Colonic mucosa (tissue), 4 donors: ENCODE results near the gene UBAC2. TPM values are rescaled to one million over a fixed set of nuclear protein-coding genes. Genes with fewer than 3 reads are reported as not detected.

Experiments
- DNase-seq: peaks from one replicate; pipeline ENCODE4 v3.0.0-alpha.2; 2020
- H3K27ac ChIP-seq: fragments of 200-600 bp; one replicate; pipeline ENCODE4 v1.8.0; 2021
- H3K27me3 ChIP-seq: fragments of 200-600 bp; one replicate; pipeline ENCODE4 v1.8.0; 2021
- H3K36me3 ChIP-seq: fragments of 200-600 bp; one replicate; pipeline ENCODE4 v1.8.0; 2021
- H3K4me1 ChIP-seq: fragments of 200-600 bp; one replicate; pipeline ENCODE4 v1.8.0; 2021; ENCODE audit warnings: mild to moderate bottlenecking
- H3K4me3 ChIP-seq: fragments of 200-600 bp; one replicate; pipeline ENCODE4 v1.8.0; 2021
- H3K9ac ChIP-seq, 2 donors: one replicate each; pipeline ENCODE4 v1.7.0; 2013; ENCODE audit warnings: control low read depth in 2 of 2, low read depth in 2 of 2, low read length in 2 of 2
- H3K9me3 ChIP-seq: fragments of 200-600 bp; one replicate; pipeline ENCODE4 v1.8.0; 2021
- intact Hi-C: fragments of 100-400 bp; cut with DNase I; formaldehyde crosslinking; loops from one replicate; pipeline ENCODE4 v1.14.1; 2022
- total RNA-seq, 2 donors: library from RNA; stranded (reverse); fragmentation: NEBNext Ultra II Directional in 1 of 2; extraction: Animal tissue kit (Norgen Biotek cat#: 25700) in 1 of 2; gene quantifications; one replicate each; pipeline ENCODE4 v1.2.1, GENCODE V29; 2021
- TF ChIP-seq, protein P1 (sequence below): fragments of 200-600 bp; IDR thresholded peaks from one replicate; pipeline ENCODE4 v1.8.0; 2022; ENCODE audit warnings: antibody characterized with exemption, mild to moderate bottlenecking
- donor health status: healthy.
- donor health status: DM: no; HTN: no; CAD: no.
- donor health status: DM: no; HTN: no; CAD: no.

Gene UBAC2
- total RNA-seq, 2 donors from 2014 or later: 67.6 to 88.4 TPM

GRCh38 chr13:99415014-99415650 is 214.5 kb downstream of the UBAC2 start:
- no peaks in the 10 kb centered on the region for H3K36me3 ChIP-seq
- no peaks in the 10 kb centered on the region for H3K4me1 ChIP-seq
- intact Hi-C loops: no loop called here
- H3K9me3 ChIP-seq: no peaks in the 10 kb centered on the region
- no peak for DNase-seq
- H3K27me3 ChIP-seq: no peaks in the 10 kb centered on the region
- TF ChIP-seq, protein P1, sequence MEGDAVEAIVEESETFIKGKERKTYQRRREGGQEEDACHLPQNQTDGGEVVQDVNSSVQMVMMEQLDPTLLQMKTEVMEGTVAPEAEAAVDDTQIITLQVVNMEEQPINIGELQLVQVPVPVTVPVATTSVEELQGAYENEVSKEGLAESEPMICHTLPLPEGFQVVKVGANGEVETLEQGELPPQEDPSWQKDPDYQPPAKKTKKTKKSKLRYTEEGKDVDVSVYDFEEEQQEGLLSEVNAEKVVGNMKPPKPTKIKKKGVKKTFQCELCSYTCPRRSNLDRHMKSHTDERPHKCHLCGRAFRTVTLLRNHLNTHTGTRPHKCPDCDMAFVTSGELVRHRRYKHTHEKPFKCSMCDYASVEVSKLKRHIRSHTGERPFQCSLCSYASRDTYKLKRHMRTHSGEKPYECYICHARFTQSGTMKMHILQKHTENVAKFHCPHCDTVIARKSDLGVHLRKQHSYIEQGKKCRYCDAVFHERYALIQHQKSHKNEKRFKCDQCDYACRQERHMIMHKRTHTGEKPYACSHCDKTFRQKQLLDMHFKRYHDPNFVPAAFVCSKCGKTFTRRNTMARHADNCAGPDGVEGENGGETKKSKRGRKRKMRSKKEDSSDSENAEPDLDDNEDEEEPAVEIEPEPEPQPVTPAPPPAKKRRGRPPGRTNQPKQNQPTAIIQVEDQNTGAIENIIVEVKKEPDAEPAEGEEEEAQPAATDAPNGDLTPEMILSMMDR: no peak
- H3K9ac ChIP-seq: no peak overlapping the region
- H3K27ac ChIP-seq: no peak overlapping the region
- no peak overlapping the region for H3K4me3 ChIP-seq

- intact Hi-C loops: no loop called here
- H3K27ac ChIP-seq: no peak overlapping the region
- no peaks in the 10 kb centered on the region for H3K4me1 ChIP-seq
- H3K27me3 ChIP-seq: no peaks in the 10 kb centered on the region
- no peak overlapping the region for H3K9ac ChIP-seq
- H3K36me3 ChIP-seq: no peaks in the 10 kb centered on the region
- TF ChIP-seq, protein P1: no peak
- no peaks in the 10 kb centered on the region for H3K9me3 ChIP-seq
- DNase-seq: no peak
- H3K4me3 ChIP-seq: no peak overlapping the region
Observed at GRCh38 chr13:99415851-99416331, 215.2 kb downstream of the UBAC2 start.

DNA sequence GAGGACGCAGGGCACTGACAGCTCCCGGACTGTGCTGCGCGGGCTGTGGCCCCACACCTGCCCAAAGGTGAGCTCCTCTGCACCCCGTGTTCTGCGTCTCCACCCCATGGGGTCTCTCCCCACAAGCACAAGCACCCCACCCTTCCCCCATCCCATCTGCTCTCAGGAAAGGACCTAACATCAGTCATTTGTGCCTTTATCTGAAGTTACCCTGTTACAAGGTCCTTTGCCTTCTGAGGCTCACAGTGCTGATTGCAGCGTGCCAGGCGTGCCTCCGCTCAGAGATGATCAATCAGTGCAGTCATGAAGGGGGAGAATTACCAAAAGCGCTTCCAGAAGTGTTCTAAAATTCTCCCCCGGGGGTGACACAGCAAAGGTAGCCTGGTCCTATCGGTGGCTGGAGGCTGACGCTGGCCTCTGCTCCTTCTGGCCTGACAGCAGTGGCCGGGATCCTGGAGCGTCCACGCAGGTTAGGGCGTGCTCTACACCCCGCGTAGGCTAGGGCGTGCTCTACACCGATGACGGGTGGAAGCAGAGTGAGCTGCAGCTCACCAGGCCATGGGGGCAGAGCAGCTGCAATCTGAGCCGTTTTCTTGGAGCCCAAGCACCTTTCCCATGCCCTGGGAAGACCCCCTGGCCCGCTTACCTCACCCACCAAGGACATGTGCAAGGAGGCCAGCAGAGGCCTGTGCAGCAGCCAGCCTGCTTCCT is 215.9 kb downstream of the UBAC2 start:
- Histone ChIP-seq H3K36me3 (no peaks in the 10 kb centered on the region), H3K27ac (no peak overlapping the region), H3K9ac (no peak overlapping the region), H3K4me1 (no peaks in the 10 kb centered on the region), H3K9me3 (no peaks in the 10 kb centered on the region), H3K27me3 (no peaks in the 10 kb centered on the region), H3K4me3 (no peak overlapping the region)
- TF ChIP-seq, protein P1: no peak
- intact Hi-C loops: no loop called here
- no peak for DNase-seq

DNA sequence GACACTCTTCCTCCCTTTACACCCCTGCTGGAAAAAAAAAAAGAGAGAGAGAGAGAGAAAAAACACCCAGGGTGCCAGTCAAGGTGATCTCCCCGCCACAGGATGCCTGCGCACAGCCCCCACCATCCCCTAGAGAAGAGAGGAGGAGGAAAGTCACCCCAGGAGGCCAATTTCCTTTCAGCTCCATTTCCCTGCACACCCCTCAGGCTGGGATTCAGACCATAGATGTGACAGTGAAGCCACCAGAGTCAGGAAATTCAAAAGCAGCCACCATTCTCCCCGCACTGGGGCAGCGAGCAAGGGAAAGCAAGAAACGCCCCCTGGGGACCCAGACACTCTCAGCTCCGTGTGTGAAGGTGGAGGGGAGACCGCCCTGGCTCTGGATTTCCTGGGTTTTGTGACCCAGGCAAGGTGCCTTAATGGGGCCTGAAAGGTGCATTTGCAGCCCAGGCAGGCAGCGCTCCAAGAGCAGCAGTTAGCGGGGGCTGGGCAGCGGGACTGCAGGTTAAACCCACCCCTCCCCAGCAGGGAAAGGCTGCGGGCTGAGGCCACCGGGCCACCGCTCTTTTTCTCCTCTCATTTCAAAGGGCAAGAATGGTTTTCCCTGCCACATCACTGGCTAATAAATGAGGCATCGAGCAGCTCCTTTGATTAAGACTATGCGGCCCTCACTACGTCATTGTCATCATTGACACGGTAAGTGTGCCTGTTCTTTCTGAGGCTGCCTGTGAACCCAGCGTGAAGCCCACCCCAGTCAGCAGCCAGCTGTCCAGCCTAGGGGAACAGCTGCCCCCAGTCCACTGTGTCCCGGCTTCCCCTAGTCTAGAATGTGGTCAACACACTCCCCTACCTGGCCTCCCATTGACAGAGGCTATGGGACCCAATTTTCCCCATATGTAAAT is 216.8 kb downstream of the UBAC2 start:
- H3K9me3 ChIP-seq: no peaks in the 10 kb centered on the region
- H3K27me3 ChIP-seq: no peaks in the 10 kb centered on the region
- H3K27ac ChIP-seq: no peak overlapping the region
- H3K9ac ChIP-seq: no peak overlapping the region
- H3K36me3 ChIP-seq: no peaks in the 10 kb centered on the region
- TF ChIP-seq, protein P1: no peak
- no peak overlapping the region for H3K4me3 ChIP-seq
- intact Hi-C loops: no loop called here
- DNase-seq: no peak
- H3K4me1 ChIP-seq: no peaks in the 10 kb centered on the region

GRCh38 chr13:99418103-99418842 is 217.6 kb downstream of the UBAC2 start:
- no peak overlapping the region for H3K27ac ChIP-seq
- intact Hi-C loops: no loop called here
- H3K27me3 ChIP-seq: no peaks in the 10 kb centered on the region
- no peaks in the 10 kb centered on the region for H3K36me3 ChIP-seq
- no peak overlapping the region for H3K4me3 ChIP-seq
- no peaks in the 10 kb centered on the region for H3K4me1 ChIP-seq
- no peaks in the 10 kb centered on the region for H3K9me3 ChIP-seq
- DNase-seq: no peak
- no peak overlapping the region for H3K9ac ChIP-seq
- TF ChIP-seq, protein P1: no peak
